Naive thymus-derived CD4-positive, alpha-beta T cell (primary cell): Measurements from ENCODE around the gene RASAL3. TPM values are rescaled to one million over a fixed set of nuclear protein-coding genes. Genes with fewer than 3 reads are reported as not detected.
"Not testable (repeated sequence)": the region's sequence is repeated elsewhere in the genome, so short reads cannot be mapped to it uniquely, and the experiment has no call there.

Source experiments
- ATAC-seq: fragments of 150-1000 bp; cut with Tn5 transposase; 2 replicates; pipeline ENCODE4 v1.10.0; 2021; ENCODE audit warnings: mild to moderate bottlenecking, moderate library complexity
- CTCF ChIA-PET: fragments of 350-600 bp; sonication (Branson Sonifier 250); formaldehyde crosslinking; loops from one replicate; lab custom pipeline; 2021; ENCODE audit warnings: antibody characterized with exemption; lab: Charles Lee
- POLR2A ChIA-PET: fragments of 350-600 bp; sonication (Branson Sonifier 250); formaldehyde crosslinking; loops from one replicate; lab custom pipeline; 2021; ENCODE audit warnings: antibody characterized with exemption, inconsistent platforms; lab: Charles Lee
- DNase-seq, 9 donors: peaks; one replicate each; pipeline versions ENCODE4 v3.0.0 to v3.0.0-alpha.2; 2020 to 2022; ENCODE audit warnings: mixed read lengths in 1 of 9
- H3K27ac ChIP-seq: one replicate; pipeline ENCODE4 v1.7.0; 2013; ENCODE audit warnings: mild to moderate bottlenecking, low read depth, low read length, moderate library complexity
- H3K27me3 ChIP-seq, 2 donors: one replicate each; pipeline ENCODE4 v1.7.0; 2013; ENCODE audit warnings: low read length in 2 of 2, mild to moderate bottlenecking in 2 of 2, moderate library complexity in 2 of 2; ENCODE audit not compliant: control insufficient read depth in 2 of 2, insufficient read depth in 2 of 2
- H3K36me3 ChIP-seq, 3 experiments: 1 replicate in 2 of 3; 2 replicates in 1 of 3; pipeline ENCODE4 v1.7.0; 2013; ENCODE audit warnings: low read length in 3 of 3, mild to moderate bottlenecking in 3 of 3, moderate library complexity in 1 of 3; ENCODE audit not compliant: insufficient read depth in 3 of 3, control insufficient read depth in 2 of 3
- H3K4me1 ChIP-seq, 2 donors: one replicate each; pipeline ENCODE4 v1.7.0; 2013; ENCODE audit warnings: low read length in 2 of 2, mild to moderate bottlenecking in 2 of 2, moderate library complexity in 1 of 2; ENCODE audit not compliant: control insufficient read depth in 2 of 2, insufficient read depth in 2 of 2
- H3K4me3 ChIP-seq: 2 replicates; pipeline ENCODE4 v1.7.0; 2013; ENCODE audit warnings: mild to moderate bottlenecking, low read length
- H3K9me3 ChIP-seq, 3 experiments: 1 replicate in 2 of 3; 2 replicates in 1 of 3; pipeline ENCODE4 v1.7.0; 2013; ENCODE audit warnings: low read length in 3 of 3; ENCODE audit not compliant: control insufficient read depth in 2 of 3
- H3K27ac Mint-ChIP-seq, 9 donors: one replicate each; pipeline ENCODE4 v1.8.0; 2020 to 2022; ENCODE audit warnings: mixed read lengths in 9 of 9, mild to moderate bottlenecking in 8 of 9, moderate library complexity in 5 of 9, inconsistent platforms in 2 of 9
- H3K27me3 Mint-ChIP-seq, 5 donors: one replicate each; pipeline ENCODE4 v1.8.0; 2021 to 2022; ENCODE audit warnings: mixed read lengths in 5 of 5, mild to moderate bottlenecking in 1 of 5
- H3K36me3 Mint-ChIP-seq, 5 donors: one replicate each; pipeline ENCODE4 v1.8.0; 2020 to 2022; ENCODE audit warnings: mixed read lengths in 5 of 5, mild to moderate bottlenecking in 3 of 5, inconsistent platforms in 1 of 5
- H3K4me1 Mint-ChIP-seq, 7 donors: one replicate each; pipeline ENCODE4 v1.8.0; 2020 to 2022; ENCODE audit warnings: mixed read lengths in 7 of 7, mild to moderate bottlenecking in 3 of 7, inconsistent platforms in 1 of 7
- H3K4me3 Mint-ChIP-seq, 10 donors: one replicate each; pipeline ENCODE4 v1.8.0; 2020 to 2022; ENCODE audit warnings: mild to moderate bottlenecking in 10 of 10, mixed read lengths in 10 of 10, moderate library complexity in 6 of 10, inconsistent platforms in 2 of 10
- H3K9me3 Mint-ChIP-seq, 11 donors: one replicate each; pipeline ENCODE4 v1.8.0; 2020 to 2022; ENCODE audit warnings: mixed read lengths in 11 of 11, mild to moderate bottlenecking in 4 of 11, inconsistent platforms in 1 of 11, moderate library complexity in 1 of 11
- intact Hi-C, 2 donors: fragments of 100-400 bp; cut with micrococcal nuclease; formaldehyde crosslinking; loops; one replicate each; pipeline ENCODE4 v1.15.1; 2023
- polyA plus RNA-seq, 2 donors: library from polyadenylated mRNA; unstranded; fragments of 300-500 nt; fragmentation: Illumina TruSeq; gene quantifications; one replicate each; pipeline ENCODE4 v1.2.3, GENCODE V29; 2021
- total RNA-seq, 6 experiments: library from RNA in 5 of 6; stranded (reverse) in 5 of 6; gene quantifications; 1 replicate in 5 of 6; 2 replicates in 1 of 6; pipeline ENCODE4 v1.2.3 and lab custom pipeline; 2021 to 2026

RASAL3 gene
- total and polyA plus RNA-seq, 7 experiments from 2014 or later, result 38.5 to 214 (median 148) TPM

DNA sequence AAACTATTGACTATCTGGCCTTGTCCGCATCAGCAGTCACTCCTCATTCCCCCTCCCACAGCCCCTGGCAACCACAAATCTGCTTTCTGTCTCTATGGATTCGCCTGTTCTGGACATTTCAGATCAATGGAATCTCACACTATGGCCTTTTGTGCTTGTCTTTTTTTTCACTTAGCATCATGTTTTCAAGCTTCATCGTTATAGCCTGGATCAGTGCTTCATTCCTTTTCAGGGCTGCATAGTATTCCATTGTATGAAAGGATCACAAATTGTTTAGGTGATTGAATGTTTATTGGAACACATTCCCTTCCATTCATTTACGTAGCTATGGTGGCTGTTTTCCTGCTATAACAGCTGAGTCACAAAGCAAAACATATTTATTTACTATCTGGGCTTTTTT, 22.7 kb upstream of the RASAL3 start:
- H3K36me3 Mint-ChIP-seq, result no peaks in the 10 kb centered on the region
- Histone ChIP-seq H3K4me1 (no peaks in the 10 kb centered on the region), H3K4me3 (no peak overlapping the region), H3K27me3 (no peaks in the 10 kb centered on the region), H3K27ac (no peak overlapping the region), H3K36me3 (no peaks in the 10 kb centered on the region), H3K9me3 (no peaks in the 10 kb centered on the region)
- peaks cover 0 to 13% (median 0%) of the 10 kb centered on the region in 11 donors for H3K9me3 Mint-ChIP-seq
- DNase-seq (no peak), ATAC-seq (no peak)
- ChIA-PET POLR2A (no interaction called here), CTCF (interaction anchor here (0.6 kb wide), 1 partner anchor 1123 kb away, joined by 5 read pairs; no protein-coding TSS in a partner anchor)
- H3K27me3 Mint-ChIP-seq, result peaks cover 0 to 7% (median 0%) of the 10 kb centered on the region in 5 donors
- intact Hi-C loops, result loop anchor here in 1 of 2 donors (2.0 kb wide), 1 partner anchor 16 kb away; no protein-coding TSS in a partner anchor
- peaks cover 0 to 11% (median 7%) of the 10 kb centered on the region in 7 donors for H3K4me1 Mint-ChIP-seq
- H3K27ac Mint-ChIP-seq, result no peak overlapping the region
- H3K4me3 Mint-ChIP-seq, result no peak overlapping the region

DNA sequence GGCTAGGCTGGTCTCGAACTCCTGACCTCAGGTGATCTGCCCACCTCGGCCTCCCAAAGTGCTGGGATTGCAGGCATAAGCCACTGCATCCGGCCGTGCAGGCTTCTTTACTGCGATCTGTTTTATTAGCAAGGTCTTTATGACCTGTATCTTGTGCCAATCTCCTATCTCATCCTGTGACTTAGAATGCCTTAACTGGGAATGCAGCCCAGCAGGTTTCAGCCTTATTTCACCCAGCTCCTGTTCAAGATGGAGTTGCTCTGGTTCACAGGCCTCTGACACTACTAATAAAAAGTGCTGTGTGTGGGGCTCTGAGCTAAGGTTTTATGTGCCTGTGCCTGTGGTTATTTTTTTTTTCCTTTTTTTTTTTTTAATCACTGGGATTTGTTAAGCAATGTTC, 21.4 kb upstream of the RASAL3 start:
- POLR2A ChIA-PET, result interaction anchor here (0.6 to 0.7 kb wide), 2 partner anchors 839 to 1736 kb away, joined by 3 to 5 read pairs; partner anchors contain the start of gene KLF2
- not testable (repeated sequence) for H3K27ac Mint-ChIP-seq, ATAC-seq, H3K4me3 ChIP-seq, H3K36me3 Mint-ChIP-seq, H3K9me3 ChIP-seq, H3K4me1 ChIP-seq, H3K27me3 Mint-ChIP-seq, DNase-seq, H3K27ac ChIP-seq, H3K4me3 Mint-ChIP-seq, H3K27me3 ChIP-seq, H3K36me3 ChIP-seq
- CTCF ChIA-PET, result interaction anchor here (0.7 to 1.1 kb wide), 2 partner anchors 70 to 90 kb away, joined by 3 read pairs; no protein-coding TSS in a partner anchor
- peaks cover 0 to 13% (median 0%) of the 10 kb centered on the region in 11 donors for H3K9me3 Mint-ChIP-seq
- intact Hi-C loops, result loop anchor here in 1 of 2 donors (2.0 kb wide), 1 partner anchor 15 kb away; no protein-coding TSS in a partner anchor
- peaks cover 0 to 12% (median 9%) of the 10 kb centered on the region in 7 donors for H3K4me1 Mint-ChIP-seq

- not testable (repeated sequence) for H3K4me3 Mint-ChIP-seq
- CTCF ChIA-PET, result interaction anchor here (1.3 kb wide), 1 partner anchor 12 kb away, joined by 3 read pairs; no protein-coding TSS in a partner anchor
These were observed 16.7 kb upstream of the RASAL3 start for GRCh38 chr19:15480996-15481395.

DNA sequence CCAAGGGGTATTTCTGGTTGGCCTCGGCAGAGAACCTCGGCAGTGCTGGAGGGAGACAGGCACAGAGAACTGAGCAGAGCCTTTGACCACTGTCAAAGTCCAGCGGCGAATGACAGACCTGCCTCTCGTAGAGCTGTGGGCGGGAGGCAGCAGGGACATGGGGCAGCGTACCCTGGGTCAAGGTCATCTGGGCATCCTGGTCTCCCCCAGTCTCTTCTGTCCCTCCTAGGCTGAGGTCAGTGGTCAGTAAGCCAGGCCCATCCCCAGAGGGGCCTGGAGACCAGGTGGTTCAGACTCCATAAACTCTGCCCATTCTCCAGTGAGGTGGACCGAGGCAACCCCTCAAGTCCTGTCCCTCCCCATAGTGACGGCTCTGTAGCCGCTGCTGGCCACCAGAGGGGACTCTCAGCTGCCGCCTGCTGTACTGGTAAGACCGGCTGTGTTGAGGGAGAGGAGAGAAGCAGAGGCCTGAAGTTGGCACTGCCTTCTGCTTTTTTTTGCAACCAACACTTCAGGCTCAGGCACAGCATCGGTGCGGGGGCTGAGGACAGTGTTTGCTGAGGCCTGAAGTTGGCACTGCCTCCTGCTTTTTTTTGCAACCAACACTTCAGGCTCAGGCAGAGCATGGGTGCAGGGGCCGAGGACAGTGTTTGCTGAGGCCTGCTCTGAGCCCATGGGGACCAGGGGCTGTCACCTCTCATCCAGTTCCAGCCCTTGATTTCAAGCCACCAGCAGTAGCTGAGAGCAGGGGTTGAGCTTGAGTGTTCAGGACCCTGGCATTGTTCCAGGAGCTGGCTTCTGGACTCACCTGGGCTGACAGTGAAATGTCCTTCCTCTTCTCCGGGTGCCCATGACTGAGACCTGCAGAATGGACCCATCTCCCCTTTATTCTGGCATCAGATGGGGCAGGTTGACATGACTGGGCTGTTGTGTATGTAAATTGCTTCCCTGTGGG, 15.3 kb upstream of the RASAL3 start, which contains the start of gene PGLYRP2:
PGLYRP2 (minus strand) TSS at position 111 of the 955 bp plus-strand sequence. CDS start 130 bp downstream, outside the sequence.
- Histone ChIP-seq H3K27me3 (no peaks in the 10 kb centered on the region), H3K9me3 (no peaks in the 10 kb centered on the region), H3K27ac (no peak within 1 kb of the TSS), H3K4me1 (peaks cover 13 to 24% of the 10 kb centered on the region in 2 donors), H3K36me3 (no peaks in the 10 kb centered on the region), H3K4me3 (no peak within 1 kb of the TSS)
- Mint-ChIP-seq H3K36me3 (peaks cover 0 to 5% (median 0%) of the 10 kb centered on the region in 5 donors), H3K27ac (peak within 1 kb of the TSS in 8 of 9 donors; percentile 33 to 88 (median 61)), H3K4me1 (peaks cover 16 to 48% (median 33%) of the 10 kb centered on the region in 7 donors), H3K27me3 (no peaks in the 10 kb centered on the region), H3K9me3 (no peaks in the 10 kb centered on the region), H3K4me3 (peak within 1 kb of the TSS in 9 of 10 donors; percentile 1 to 70 (median 46))
- ATAC-seq, result peak; percentile 68
- ChIA-PET POLR2A (interaction anchor here (0.6 to 1.7 kb wide), 4 partner anchors 10 to 163 kb away, joined by 3 to 6 read pairs (median 4); no protein-coding TSS in a partner anchor), CTCF (interaction anchor here (0.5 to 1.3 kb wide), 3 partner anchors 9 to 19 kb away, joined by 3 read pairs; no protein-coding TSS in a partner anchor)
- DNase-seq, result peak in 1 of 9 donors; percentile 27
- intact Hi-C loops, result no loop called here

More at GRCh38 chr19:15480996-15481395, 16.7 kb upstream of the RASAL3 start:
- H3K4me1 ChIP-seq, result peaks cover 13 to 24% of the 10 kb centered on the region in 2 donors
- H3K9me3 Mint-ChIP-seq, ATAC-seq, H3K27ac ChIP-seq, intact Hi-C loops, H3K27me3 Mint-ChIP-seq, H3K27me3 ChIP-seq, H3K36me3 ChIP-seq, H3K4me3 ChIP-seq, H3K36me3 Mint-ChIP-seq, DNase-seq, H3K27ac Mint-ChIP-seq, H3K9me3 ChIP-seq: not testable (repeated sequence)
- peaks cover 14 to 47% (median 33%) of the 10 kb centered on the region in 7 donors for H3K4me1 Mint-ChIP-seq
- POLR2A ChIA-PET, result interaction anchor here (1.1 to 1.7 kb wide), 2 partner anchors 17 to 73 kb away, joined by 4 to 6 read pairs; no protein-coding TSS in a partner anchor

- no peaks in the 10 kb centered on the region for H3K36me3 ChIP-seq
- Mint-ChIP-seq H3K27ac (peak overlapping the region in 2 of 9 donors; percentile 1 to 18), H3K36me3 (peaks cover 0 to 5% (median 0%) of the 10 kb centered on the region in 5 donors), H3K27me3 (no peaks in the 10 kb centered on the region), H3K4me1 (peaks cover 15 to 49% (median 34%) of the 10 kb centered on the region in 7 donors), H3K4me3 (no peak overlapping the region), H3K9me3 (no peaks in the 10 kb centered on the region)
- DNase-seq (no peak), ATAC-seq (no peak)
- no peak overlapping the region for H3K4me3 ChIP-seq
- intact Hi-C loops, result no loop called here
- no peaks in the 10 kb centered on the region for H3K27me3 ChIP-seq
- H3K4me1 ChIP-seq, result peaks cover 13 to 24% of the 10 kb centered on the region in 2 donors
- POLR2A ChIA-PET, result no interaction called here
- CTCF ChIA-PET, result interaction anchor here (0.6 kb wide), 1 partner anchor 11 kb away, joined by 5 read pairs; no protein-coding TSS in a partner anchor
- no peaks in the 10 kb centered on the region for H3K9me3 ChIP-seq
- H3K27ac ChIP-seq, result no peak overlapping the region
These were observed 12.0 kb upstream of the RASAL3 start for GRCh38 chr19:15476325-15476724.

DNA sequence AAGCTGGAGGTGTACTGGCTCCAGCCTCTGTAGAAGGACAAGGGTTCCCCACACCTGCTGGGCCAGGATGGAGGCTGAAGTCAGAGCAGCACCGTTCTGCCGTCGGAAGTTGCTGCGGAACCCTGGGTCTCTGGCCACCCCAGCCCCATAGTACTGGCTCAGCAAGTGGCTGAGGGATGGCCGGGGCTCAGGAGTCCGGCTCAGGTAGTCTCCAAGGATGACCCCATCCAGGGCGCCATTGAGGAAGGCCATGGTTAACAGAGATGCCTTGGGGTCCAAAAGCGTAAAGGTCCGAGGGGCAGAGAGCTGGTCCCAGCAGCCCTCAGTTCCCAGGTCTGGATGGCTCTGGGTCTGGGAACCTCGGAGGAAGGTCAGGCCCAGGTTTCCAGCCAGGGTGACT, 11.3 kb upstream of the RASAL3 start:
- no peaks in the 10 kb centered on the region for H3K9me3 Mint-ChIP-seq
- peaks cover 0 to 5% (median 0%) of the 10 kb centered on the region in 5 donors for H3K36me3 Mint-ChIP-seq

More for the DNA sequence above, 11.3 kb upstream of the RASAL3 start:
- H3K4me1 Mint-ChIP-seq, result peaks cover 15 to 49% (median 34%) of the 10 kb centered on the region in 7 donors
- H3K9me3 ChIP-seq, result no peaks in the 10 kb centered on the region
- no peak overlapping the region for H3K27ac Mint-ChIP-seq
- H3K4me3 Mint-ChIP-seq, result no peak overlapping the region
- H3K4me1 ChIP-seq, result peaks cover 13 to 24% of the 10 kb centered on the region in 2 donors
- intact Hi-C loops, result no loop called here
- no peaks in the 10 kb centered on the region for H3K27me3 Mint-ChIP-seq
- DNase-seq, result no peak
- ATAC-seq, result no peak
- POLR2A ChIA-PET, result no interaction called here
- no peaks in the 10 kb centered on the region for H3K36me3 ChIP-seq
- no peak overlapping the region for H3K27ac ChIP-seq
- CTCF ChIA-PET, result no interaction called here
- H3K27me3 ChIP-seq, result no peaks in the 10 kb centered on the region
- H3K4me3 ChIP-seq, result no peak overlapping the region
